ENCODE data around the gene NRP2.

Gene NRP2

DNA sequence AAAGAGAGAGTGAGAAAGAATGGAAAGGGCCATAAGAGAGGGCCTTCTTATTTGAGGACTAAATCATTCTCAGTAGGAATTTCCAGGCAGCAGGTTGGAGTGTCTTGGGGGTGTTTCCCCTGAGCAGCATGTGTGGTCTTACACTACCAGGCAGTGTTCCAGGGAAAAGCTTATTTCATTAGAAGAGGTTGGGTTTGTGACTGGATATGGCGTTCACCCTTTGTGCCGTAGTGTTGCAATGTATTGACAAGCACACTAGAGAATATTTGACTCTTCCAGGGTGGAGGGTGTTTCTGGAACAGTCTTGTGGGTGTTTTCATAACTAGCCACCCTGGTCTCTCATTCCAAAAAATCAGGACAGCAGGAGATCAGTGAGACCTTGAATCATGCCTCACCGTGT, 105.5 kb downstream of the NRP2 start:
- no peak for TF ChIP-seq POLR2A (IDR thresholded peaks at IDR 0.05; ENCODE audit: low read length)
- no peak for TF ChIP-seq GATA1 (IDR thresholded peaks at IDR 0.05; ENCODE audit: low read depth, low read length)
- DNase-seq: no peak

DNA sequence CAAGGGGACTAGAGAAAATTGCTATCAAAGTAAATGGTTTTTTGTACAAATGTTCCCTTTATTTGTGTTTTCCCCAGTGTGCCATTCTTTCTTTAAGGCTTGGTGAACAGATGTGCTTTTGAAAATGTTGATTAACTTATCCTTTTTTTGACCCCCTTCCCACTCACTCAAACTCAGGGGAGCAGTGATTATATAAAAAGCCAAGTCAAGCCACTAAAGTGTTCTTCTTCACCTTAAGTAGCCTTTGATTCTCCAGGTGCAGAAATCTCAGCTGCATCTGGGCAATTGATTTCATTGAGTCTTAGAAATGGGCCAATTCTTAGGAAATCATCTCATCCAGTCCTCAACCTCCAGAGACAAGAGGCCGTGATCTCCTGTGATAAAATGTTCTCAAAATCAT, 107.6 kb downstream of the NRP2 start:
- TF ChIP-seq POLR2A (IDR thresholded peaks at IDR 0.05; ENCODE audit: low read length) (no peak), GATA1 (IDR thresholded peaks at IDR 0.05; ENCODE audit: low read depth, low read length) (no peak)
- no peak for DNase-seq

DNA sequence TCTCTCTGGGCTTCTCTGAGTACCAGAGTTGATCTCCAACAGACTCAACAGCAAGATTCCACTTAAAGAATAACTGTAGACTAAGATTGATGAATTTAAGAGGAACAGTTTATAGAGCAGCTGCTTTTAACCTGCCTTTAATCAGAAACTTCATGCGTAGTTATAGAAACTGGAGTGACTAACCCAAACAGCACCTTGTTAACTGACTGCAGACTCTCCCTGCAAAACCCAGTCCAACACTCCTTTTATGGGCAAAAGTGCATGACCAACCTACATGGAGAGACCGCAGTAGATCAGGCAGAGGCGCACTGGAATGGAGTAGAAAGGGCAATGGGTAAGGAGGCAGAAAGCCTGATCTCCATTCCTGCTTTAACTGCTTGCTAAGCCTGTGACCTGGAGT, 110.6 kb downstream of the NRP2 start:
- no peak for DNase-seq
- no peak for TF ChIP-seq POLR2A (IDR thresholded peaks at IDR 0.05; ENCODE audit: low read length)
- no peak for TF ChIP-seq GATA1 (IDR thresholded peaks at IDR 0.05; ENCODE audit: low read depth, low read length)

DNA sequence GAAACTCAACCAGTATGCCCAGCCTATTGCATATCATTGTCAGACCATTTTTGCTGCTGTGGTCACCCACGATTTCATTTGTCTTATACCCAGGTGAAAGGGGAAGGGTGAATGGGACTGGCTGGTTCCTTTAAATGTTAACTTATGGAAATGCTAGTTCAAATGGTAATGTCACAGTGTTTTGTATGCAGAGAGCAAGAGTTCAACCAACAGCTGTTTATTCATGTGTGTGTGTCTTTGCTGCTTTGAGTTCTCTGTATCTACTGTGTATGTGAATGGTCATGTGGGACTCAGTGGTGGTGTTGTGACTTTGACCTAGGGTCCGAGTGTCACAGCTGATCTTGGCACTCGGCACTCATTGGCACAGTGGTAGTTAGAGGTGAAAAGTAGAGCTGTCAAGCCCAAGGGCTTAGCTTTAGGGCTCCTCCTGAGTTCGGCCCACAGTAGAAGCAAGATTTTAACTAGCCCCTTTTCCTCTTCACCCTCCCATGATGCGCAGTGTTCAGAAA, 114.6 kb downstream of the NRP2 start:
- no peak for DNase-seq
- TF ChIP-seq POLR2A (IDR thresholded peaks at IDR 0.05; ENCODE audit: low read length) (no peak), GATA1 (IDR thresholded peaks at IDR 0.05; ENCODE audit: low read depth, low read length) (no peak)

DNA sequence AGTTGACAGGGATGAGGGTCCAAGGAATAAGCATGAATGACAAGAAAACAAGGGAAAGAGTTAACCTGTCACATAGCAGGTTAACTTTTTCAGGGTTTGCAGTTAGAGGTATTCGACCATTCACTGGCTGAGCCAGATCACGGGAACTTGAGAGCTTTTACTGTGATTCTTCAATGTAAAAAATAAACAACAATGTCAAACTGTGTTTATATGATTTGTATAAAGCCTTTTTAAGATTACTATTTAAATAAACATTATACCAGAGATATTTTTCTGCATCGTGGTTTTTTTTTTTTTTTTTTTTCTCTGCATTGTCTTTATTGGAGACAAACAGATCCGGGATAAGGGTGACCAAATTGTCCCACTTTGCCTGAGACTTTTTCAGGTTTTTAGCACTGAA, 115.6 kb downstream of the NRP2 start:
- DNase-seq: no peak
- no peak for TF ChIP-seq GATA1 (IDR thresholded peaks at IDR 0.05; ENCODE audit: low read depth, low read length)
- no peak for TF ChIP-seq POLR2A (IDR thresholded peaks at IDR 0.05; ENCODE audit: low read length)

DNA sequence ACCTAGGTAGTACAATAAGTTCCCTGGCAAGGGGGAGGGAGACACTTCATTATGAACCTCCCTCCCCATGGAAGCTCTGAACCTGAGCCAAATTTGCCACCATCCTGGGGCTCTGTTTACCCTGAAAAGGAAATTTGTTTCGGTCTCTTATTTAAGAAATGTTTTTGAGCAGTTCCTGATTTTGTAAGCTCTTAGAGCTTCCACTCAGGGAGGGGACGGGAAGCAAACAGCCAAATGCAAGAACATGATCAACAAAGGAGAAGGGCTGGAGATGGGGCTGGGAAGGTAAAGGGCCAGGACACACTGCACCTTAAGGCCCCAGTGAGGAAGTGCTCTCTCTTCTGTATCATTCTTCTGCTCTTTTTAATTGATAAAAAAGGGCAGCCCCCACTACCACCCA, 117.9 kb downstream of the NRP2 start:
- TF ChIP-seq GATA1 (IDR thresholded peaks at IDR 0.05; ENCODE audit: low read depth, low read length) (no peak), POLR2A (IDR thresholded peaks at IDR 0.05; ENCODE audit: low read length) (no peak)

DNA sequence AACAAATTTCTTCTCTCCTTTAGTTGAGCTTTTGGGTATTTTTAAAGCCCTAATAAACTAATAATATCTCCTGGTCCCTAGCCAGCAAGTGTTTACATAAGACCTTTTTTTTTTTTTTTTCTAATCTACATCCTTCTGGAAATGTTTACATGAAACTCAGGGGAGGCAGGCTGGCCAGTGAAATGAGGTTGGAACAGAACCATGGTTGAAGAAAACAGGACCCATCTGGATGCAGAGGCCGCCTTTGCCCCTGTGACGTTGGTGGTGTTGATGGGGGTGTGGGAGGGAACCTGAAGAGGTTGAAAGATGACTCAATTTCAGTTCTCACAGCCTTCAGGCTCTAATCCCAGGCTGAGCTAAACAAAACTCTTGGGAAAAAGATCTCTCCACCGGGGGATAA, 118.5 kb downstream of the NRP2 start:
- TF ChIP-seq GATA1 (IDR thresholded peaks at IDR 0.05; ENCODE audit: low read depth, low read length) (no peak), POLR2A (IDR thresholded peaks at IDR 0.05; ENCODE audit: low read length) (no peak)
- no peak for DNase-seq

More for the DNA sequence above, 117.9 kb downstream of the NRP2 start:
- no peak for DNase-seq

DNA sequence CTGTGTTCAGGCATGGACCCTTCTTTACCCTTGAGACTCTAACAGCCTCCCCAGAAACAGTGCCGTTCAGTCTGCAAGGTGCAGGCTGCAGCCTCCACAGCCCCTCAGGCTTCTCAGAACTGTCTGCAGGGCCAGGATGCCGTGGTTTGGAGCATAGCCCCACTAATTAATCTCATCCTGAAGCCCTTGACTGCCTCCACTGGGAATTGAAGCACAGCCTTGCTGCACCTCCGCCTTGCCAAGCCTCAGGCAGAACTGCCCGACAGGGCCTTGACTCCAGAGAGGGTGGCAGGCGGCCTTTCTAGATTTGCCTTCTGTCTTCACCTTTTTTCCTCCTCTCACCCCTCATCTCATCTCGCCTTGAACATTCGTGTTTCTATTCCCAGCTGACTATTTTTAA, 119.8 kb downstream of the NRP2 start:
- no peak for DNase-seq
- TF ChIP-seq POLR2A (IDR thresholded peaks at IDR 0.05; ENCODE audit: low read length): no peak
- no peak for TF ChIP-seq GATA1 (IDR thresholded peaks at IDR 0.05; ENCODE audit: low read depth, low read length)

DNA sequence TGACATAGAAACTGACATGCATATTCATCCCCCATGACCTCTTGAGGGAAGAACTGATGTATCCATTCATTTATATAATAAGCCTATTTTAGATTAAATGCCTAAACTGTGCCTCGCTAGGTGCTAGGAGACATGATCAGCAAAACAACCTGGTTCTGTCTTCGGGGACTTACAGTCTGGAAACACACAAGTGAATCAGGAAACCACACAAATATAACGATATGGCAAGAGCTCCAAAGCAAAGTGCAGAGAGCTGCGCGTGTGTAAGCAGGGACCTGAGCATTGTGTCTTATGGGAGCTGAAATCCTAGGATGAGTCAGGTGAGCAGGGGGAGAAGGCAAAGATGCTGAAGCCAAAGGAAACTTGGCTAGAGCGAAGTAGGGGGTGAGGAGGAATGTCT, 120.6 kb downstream of the NRP2 start:
- no peak for TF ChIP-seq GATA1 (IDR thresholded peaks at IDR 0.05; ENCODE audit: low read depth, low read length)
- TF ChIP-seq POLR2A (IDR thresholded peaks at IDR 0.05; ENCODE audit: low read length): no peak
- DNase-seq: no peak

DNA sequence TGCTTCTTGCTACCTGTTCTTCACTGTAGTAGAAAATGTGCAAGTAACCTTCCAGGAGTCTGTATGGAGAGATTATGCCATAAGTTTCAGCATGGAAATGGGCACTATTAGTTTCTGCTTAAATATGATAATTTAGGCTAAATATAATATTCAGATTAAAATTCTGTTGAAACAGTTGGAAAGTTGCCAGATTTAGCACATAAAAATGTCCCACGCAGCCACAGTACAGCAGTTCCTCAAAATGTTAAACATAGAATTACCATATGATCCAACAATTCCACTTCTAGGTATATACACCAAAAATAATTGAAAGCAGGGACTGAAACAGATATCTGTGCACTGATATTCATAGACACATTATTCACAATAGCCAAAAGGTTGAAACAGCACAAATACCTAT, 121.2 kb downstream of the NRP2 start:
- no peak for DNase-seq
- TF ChIP-seq POLR2A (IDR thresholded peaks at IDR 0.05; ENCODE audit: low read length) (no peak), GATA1 (IDR thresholded peaks at IDR 0.05; ENCODE audit: low read depth, low read length) (no peak)

DNA sequence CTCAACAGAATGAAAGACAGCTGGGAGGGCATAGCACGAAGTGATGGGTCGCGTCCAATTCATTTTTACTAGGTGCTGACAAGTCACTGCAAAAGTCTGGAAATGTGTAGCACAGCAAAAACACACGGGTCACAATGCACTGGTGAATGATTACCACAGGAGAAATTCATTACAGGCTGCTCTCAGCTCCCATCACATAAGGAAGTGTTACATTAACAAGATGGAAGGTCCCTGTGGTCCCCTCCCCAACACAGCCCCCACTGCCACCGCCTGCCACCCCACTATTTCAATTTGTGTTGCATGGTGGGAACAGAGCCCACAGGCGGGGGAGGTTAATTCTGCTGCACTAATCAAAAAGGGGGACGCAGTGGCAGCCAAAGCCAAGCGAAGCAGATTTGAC, 122.8 kb downstream of the NRP2 start:
- TF ChIP-seq POLR2A (IDR thresholded peaks at IDR 0.05; ENCODE audit: low read length): no peak
- no peak for TF ChIP-seq GATA1 (IDR thresholded peaks at IDR 0.05; ENCODE audit: low read depth, low read length)
- no peak for DNase-seq

DNA sequence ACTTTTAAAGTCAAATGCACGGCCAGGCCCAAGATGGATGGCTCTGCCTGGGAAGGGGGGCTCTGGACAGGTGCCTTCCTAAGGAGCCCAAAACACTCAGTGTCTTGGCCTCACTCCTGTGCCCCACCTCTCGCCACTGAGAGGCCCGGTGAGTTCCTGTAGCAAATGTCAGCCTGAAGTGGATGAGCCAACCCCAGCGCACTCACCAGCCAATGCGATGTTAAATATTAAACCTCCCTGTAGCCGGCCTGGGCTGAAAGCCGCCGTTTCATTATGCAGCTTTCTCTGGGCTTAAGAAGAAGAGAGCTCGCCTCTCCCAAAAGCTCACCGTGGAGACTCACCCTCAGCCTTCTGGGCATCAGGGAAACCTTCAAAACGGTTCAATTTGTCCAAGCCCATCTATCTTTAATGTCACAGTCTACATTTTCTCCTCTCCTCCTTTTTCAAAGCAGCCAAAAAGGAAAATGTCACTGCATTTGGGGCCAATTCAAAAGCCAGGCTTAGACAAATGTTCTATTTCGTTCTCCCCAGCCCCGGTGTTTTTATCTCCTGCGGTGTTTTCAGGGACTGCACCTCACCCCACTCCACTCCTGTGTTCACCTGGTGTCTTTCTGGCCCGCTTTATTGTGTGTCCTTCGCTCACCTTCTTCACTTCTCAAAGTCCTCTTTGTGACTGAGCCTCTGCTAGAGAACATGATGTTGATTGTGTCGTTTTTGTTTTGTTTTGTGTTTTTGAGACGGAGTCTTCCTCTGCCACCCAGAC, 124.0 kb downstream of the NRP2 start:
- no peak for TF ChIP-seq POLR2A (IDR thresholded peaks at IDR 0.05; ENCODE audit: low read length)
- no peak for TF ChIP-seq GATA1 (IDR thresholded peaks at IDR 0.05; ENCODE audit: low read depth, low read length)
- no peak for DNase-seq

DNA sequence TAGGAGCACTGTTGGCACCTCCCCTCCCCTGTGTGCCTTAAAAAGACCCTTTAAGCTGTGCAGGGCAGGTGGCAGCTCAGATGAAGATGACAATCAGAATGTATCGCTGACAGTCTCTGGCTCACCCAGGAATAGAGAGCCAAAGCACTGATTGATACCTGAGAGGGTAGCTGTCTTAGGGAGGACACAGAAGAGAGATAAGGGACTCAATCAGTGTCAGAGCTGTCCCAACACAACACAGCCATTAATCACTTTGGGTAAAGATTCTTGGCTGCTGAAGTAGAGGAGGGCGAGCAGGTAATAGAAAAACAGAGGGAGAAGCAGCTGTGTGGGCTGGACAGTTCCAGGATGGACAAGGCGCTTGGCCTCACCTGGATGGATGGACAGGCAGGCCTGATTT, 124.9 kb downstream of the NRP2 start:
- DNase-seq: no peak
- TF ChIP-seq GATA1 (IDR thresholded peaks at IDR 0.05; ENCODE audit: low read depth, low read length) (no peak), POLR2A (IDR thresholded peaks at IDR 0.05; ENCODE audit: low read length) (no peak)

DNA sequence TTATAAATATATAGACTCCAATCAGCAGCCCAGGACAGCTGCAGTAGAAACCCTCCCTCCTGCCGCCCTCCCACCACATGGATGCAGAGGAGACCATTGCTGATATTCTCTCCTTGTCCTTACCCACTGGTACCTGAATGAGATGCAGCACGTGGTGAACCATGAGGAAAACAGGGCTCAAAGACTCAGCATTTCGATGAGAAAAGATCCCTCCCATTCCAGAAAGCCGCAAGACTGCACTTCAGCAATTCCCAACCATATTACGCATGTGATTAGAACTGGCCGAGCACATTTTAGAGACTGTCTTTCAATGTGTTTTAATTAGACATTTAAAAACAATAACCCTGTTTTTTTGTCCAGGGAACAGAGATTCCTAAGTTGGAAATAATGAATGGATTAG, 125.5 kb downstream of the NRP2 start:
- TF ChIP-seq POLR2A (IDR thresholded peaks at IDR 0.05; ENCODE audit: low read length) (no peak), GATA1 (IDR thresholded peaks at IDR 0.05; ENCODE audit: low read depth, low read length) (no peak)
- DNase-seq: no peak

DNA sequence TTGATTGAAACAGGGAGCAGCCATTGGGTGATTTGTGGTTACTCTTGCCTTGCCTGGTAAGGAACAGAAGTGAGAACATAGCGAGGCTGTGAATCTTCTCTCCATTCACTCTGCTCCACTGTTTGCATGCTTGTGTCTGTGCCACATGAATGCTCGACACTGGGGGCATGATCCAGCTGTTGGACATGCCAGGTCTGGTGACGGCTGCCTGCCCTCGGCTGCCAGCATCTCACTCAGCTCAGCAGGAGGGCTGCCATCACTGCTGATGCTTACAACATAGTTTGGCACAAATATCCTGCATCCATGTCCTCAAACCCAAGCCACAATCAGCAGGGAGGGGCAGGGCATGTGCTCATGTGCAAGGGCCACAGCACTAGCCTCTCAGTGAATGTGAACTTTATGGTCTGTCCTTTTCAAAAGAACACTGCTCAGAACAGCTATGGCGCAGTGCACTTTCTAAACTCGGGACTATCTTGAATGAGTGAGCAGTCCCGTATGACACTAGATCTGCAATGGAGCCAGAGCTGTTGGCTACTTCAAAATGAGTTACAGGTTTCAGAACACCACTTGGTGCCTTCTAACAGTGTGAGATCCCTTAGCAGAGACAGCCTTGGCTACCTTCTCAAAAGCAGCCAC, 126.3 kb downstream of the NRP2 start:
- TF ChIP-seq POLR2A (IDR thresholded peaks at IDR 0.05; ENCODE audit: low read length) (no peak), GATA1 (IDR thresholded peaks at IDR 0.05; ENCODE audit: low read depth, low read length) (no peak)
- DNase-seq: no peak

Measured in erythroblast (primary cell).